WTC11 (cell line): ENCODE measurements around the gene CBFA2T3. TPM values are rescaled to one million over a fixed set of nuclear protein-coding genes. Genes with fewer than 3 reads are reported as not detected.
A peak's percentile ranks its signal among the peaks of the same experiment; 100 is the strongest.

Experiments used
- ATAC-seq: fragments of 200-7000 bp; cut with Tn5 transposase; 2 replicates; pipeline ENCODE4 v1.10.0; 2021; ENCODE audit warnings: mild to moderate bottlenecking, moderate library complexity
- CTCF ChIA-PET: fragments of 300-600 bp; sonication (Branson Sonifier 250); formaldehyde crosslinking; loops from one replicate; lab custom pipeline; 2021; ENCODE audit warnings: antibody characterized with exemption; lab: Charles Lee
- POLR2A ChIA-PET: fragments of 350-600 bp; sonication (Branson Sonifier 250); formaldehyde crosslinking; loops from one replicate; lab custom pipeline; 2021; ENCODE audit warnings: antibody characterized with exemption; lab: Charles Lee
- DNase-seq: peaks from one replicate; pipeline ENCODE4 v3.0.0; 2021; ENCODE audit warnings: low spot score
- H3K27ac Mint-ChIP-seq: 2 replicates; pipeline ENCODE4 v1.8.0; 2021; ENCODE audit warnings: mixed read lengths
- H3K27me3 Mint-ChIP-seq: 2 replicates; pipeline ENCODE4 v1.8.0; 2021; ENCODE audit warnings: low read depth, mild to moderate bottlenecking, moderate library complexity, mixed read lengths
- H3K36me3 Mint-ChIP-seq: 2 replicates; pipeline ENCODE4 v1.8.0; 2021; ENCODE audit warnings: mixed read lengths
- H3K4me1 Mint-ChIP-seq: 2 replicates; pipeline ENCODE4 v1.8.0; 2022; ENCODE audit warnings: mixed read lengths
- H3K4me3 Mint-ChIP-seq: 2 replicates; pipeline ENCODE4 v1.8.0; 2021; ENCODE audit warnings: mild to moderate bottlenecking, moderate library complexity, mixed read lengths
- H3K9me3 Mint-ChIP-seq: 2 replicates; pipeline ENCODE4 v1.8.0; 2021; ENCODE audit warnings: mixed read lengths
- GRHL2 ChIP-seq: fragments of 250-450 bp; sonication (Bioruptor Pico); IDR thresholded peaks from 2 replicates; pipeline ENCODE4 v1.8.0; 2022; ENCODE audit warnings: mild to moderate bottlenecking, moderate library complexity; ENCODE audit not compliant: insufficient replicate concordance, severe bottlenecking
- GTF2I ChIP-seq: fragments of 250-450 bp; sonication (Bioruptor Pico); conservative IDR thresholded peaks from 2 replicates; pipeline ENCODE4 v1.4.0; 2021; ENCODE audit warnings: mild to moderate bottlenecking
- KAT7 ChIP-seq: sonication (generic); formaldehyde crosslinking; IDR thresholded peaks from 2 replicates; pipeline ENCODE4 v1.8.1; 2023; ENCODE audit warnings: missing genetic modification reagents, mild to moderate bottlenecking, borderline replicate concordance
- MYBL2 ChIP-seq: sonication (generic); formaldehyde crosslinking; IDR thresholded peaks from 2 replicates; pipeline ENCODE4 v1.8.1; 2023; ENCODE audit warnings: mild to moderate bottlenecking, moderate library complexity, missing genetic modification reagents
- NFATC4 ChIP-seq: fragments of 250-450 bp; sonication (Bioruptor Pico); IDR thresholded peaks from 2 replicates; pipeline ENCODE4 v1.9.0; 2021; ENCODE audit warnings: mild to moderate bottlenecking
- RELA ChIP-seq: sonication (generic); formaldehyde crosslinking; IDR thresholded peaks from 2 replicates; pipeline ENCODE4 v1.8.1; 2022; ENCODE audit warnings: missing genetic modification reagents, mild to moderate bottlenecking, borderline replicate concordance
- RORB ChIP-seq: fragments of 250-450 bp; sonication (Bioruptor Pico); IDR thresholded peaks from 2 replicates; pipeline ENCODE4 v1.9.0; 2021; ENCODE audit warnings: mild to moderate bottlenecking
- SMAD3 ChIP-seq: sonication (generic); formaldehyde crosslinking; IDR thresholded peaks from 2 replicates; pipeline ENCODE4 v1.8.0; 2022; ENCODE audit warnings: missing genetic modification reagents, mild to moderate bottlenecking, borderline replicate concordance
- TEAD1 ChIP-seq: sonication (generic); formaldehyde crosslinking; IDR thresholded peaks from 2 replicates; pipeline ENCODE4 v1.8.0; 2022; ENCODE audit warnings: mild to moderate bottlenecking, missing genetic modification reagents
- ZNF219 ChIP-seq: sonication (generic); formaldehyde crosslinking; IDR thresholded peaks from 2 replicates; pipeline ENCODE4 v1.8.0; 2023; ENCODE audit warnings: missing genetic modification reagents, mild to moderate bottlenecking, borderline replicate concordance
- ZNF396 ChIP-seq: fragments of 250-450 bp; sonication (Bioruptor Pico); IDR thresholded peaks from 2 replicates; pipeline ENCODE4 v1.8.0; 2021; ENCODE audit warnings: mild to moderate bottlenecking, moderate library complexity, borderline replicate concordance
- ZNF671 ChIP-seq: fragments of 250-450 bp; sonication (Bioruptor Pico); IDR thresholded peaks from 2 replicates; pipeline ENCODE4 v1.8.0; 2021; ENCODE audit warnings: mild to moderate bottlenecking
- total RNA-seq: library from RNA; stranded (reverse); gene quantifications from 3 replicates; pipeline ENCODE4 v1.2.3, GENCODE V29; 2021
- TF ChIP-seq, protein P1 (sequence below): sonication (generic); formaldehyde crosslinking; IDR thresholded peaks from 2 replicates; pipeline ENCODE4 v1.8.0; 2022; ENCODE audit warnings: mild to moderate bottlenecking, missing genetic modification reagents
- TF ChIP-seq, protein P2 (sequence below): sonication (generic); formaldehyde crosslinking; IDR thresholded peaks from 2 replicates; pipeline ENCODE4 v1.8.1; 2023; ENCODE audit warnings: mild to moderate bottlenecking, missing genetic modification reagents, moderate library complexity
- TF ChIP-seq, protein P3 (sequence below): sonication (generic); formaldehyde crosslinking; IDR thresholded peaks from 2 replicates; pipeline ENCODE4 v1.8.1; 2023; ENCODE audit warnings: mild to moderate bottlenecking, missing genetic modification reagents
- TF ChIP-seq, protein P4 (sequence below): sonication (generic); formaldehyde crosslinking; IDR thresholded peaks from 2 replicates; pipeline ENCODE4 v1.8.1; 2022; ENCODE audit warnings: low read depth, mild to moderate bottlenecking, moderate library complexity, missing genetic modification reagents, borderline replicate concordance
- TF ChIP-seq, protein P5 (sequence below): sonication (generic); formaldehyde crosslinking; IDR thresholded peaks from 2 replicates; pipeline ENCODE4 v1.8.1; 2023; ENCODE audit warnings: mild to moderate bottlenecking, missing genetic modification reagents
- TF ChIP-seq, protein P6 (sequence below): sonication (generic); formaldehyde crosslinking; IDR thresholded peaks from 2 replicates; pipeline ENCODE4 v1.8.1; 2022; ENCODE audit warnings: low read depth, missing genetic modification reagents, borderline replicate concordance
- TF ChIP-seq, protein P7 (sequence below): sonication (generic); formaldehyde crosslinking; IDR thresholded peaks from 2 replicates; pipeline ENCODE4 v1.8.0; 2022; ENCODE audit warnings: mild to moderate bottlenecking, missing genetic modification reagents
- TF ChIP-seq, protein P8 (sequence below): fragments of 250-450 bp; sonication (Bioruptor Pico); IDR thresholded peaks from 2 replicates; pipeline ENCODE4 v1.9.0; 2021; ENCODE audit warnings: mild to moderate bottlenecking, borderline replicate concordance

CBFA2T3 gene
- total RNA-seq, 1 experiment from 2014 or later = 2.6 TPM

DNA sequence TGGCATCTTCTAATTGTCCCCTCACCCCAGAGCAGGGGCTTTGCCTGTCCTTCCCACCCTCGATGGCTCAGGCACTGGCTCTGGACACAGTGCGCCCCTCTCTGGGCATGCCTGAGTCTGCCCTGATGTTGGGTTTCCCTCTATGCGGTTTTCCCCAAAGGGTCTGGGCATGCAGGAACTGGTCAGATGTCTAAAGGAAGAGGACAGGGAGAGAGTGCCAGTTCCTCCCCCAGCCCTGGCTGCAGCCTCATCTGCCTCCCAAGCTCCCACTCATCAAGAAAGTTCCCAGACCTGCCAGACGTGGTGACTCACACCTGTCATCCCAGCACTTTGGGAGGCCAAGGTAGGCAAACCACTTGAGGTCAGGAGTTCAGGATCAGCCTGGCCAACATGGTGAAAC, 69.2 kb downstream of the CBFA2T3 start:
- ATAC-seq = no peak
- Mint-ChIP-seq H3K4me1 (peaks cover 2% of the 10 kb centered on the region; the same call in 1 of the 2 replicates), H3K9me3 (no peaks in the 10 kb centered on the region)
- TF ChIP-seq GTF2I (no peak), RELA (no peak), ZNF396 (CRISPR knock-in tag) (no peak), ZNF671 (CRISPR knock-in tag) (no peak), ZNF219 (CRISPR knock-in tag) (no peak), KAT7 (CRISPR knock-in tag) (no peak), MYBL2 (CRISPR knock-in tag) (no peak), NFATC4 (CRISPR knock-in tag) (no peak), GRHL2 (CRISPR knock-in tag) (no peak), SMAD3 (CRISPR knock-in tag) (no peak), TEAD1 (CRISPR knock-in tag) (no peak), RORB (no peak)
- TF ChIP-seq, protein P1, sequence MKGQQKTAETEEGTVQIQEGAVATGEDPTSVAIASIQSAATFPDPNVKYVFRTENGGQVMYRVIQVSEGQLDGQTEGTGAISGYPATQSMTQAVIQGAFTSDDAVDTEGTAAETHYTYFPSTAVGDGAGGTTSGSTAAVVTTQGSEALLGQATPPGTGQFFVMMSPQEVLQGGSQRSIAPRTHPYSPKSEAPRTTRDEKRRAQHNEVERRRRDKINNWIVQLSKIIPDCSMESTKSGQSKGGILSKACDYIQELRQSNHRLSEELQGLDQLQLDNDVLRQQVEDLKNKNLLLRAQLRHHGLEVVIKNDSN (CRISPR knock-in tag) = no peak
- TF ChIP-seq, protein P2, sequence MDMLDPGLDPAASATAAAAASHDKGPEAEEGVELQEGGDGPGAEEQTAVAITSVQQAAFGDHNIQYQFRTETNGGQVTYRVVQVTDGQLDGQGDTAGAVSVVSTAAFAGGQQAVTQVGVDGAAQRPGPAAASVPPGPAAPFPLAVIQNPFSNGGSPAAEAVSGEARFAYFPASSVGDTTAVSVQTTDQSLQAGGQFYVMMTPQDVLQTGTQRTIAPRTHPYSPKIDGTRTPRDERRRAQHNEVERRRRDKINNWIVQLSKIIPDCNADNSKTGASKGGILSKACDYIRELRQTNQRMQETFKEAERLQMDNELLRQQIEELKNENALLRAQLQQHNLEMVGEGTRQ = no peak
- TF ChIP-seq, protein P3, sequence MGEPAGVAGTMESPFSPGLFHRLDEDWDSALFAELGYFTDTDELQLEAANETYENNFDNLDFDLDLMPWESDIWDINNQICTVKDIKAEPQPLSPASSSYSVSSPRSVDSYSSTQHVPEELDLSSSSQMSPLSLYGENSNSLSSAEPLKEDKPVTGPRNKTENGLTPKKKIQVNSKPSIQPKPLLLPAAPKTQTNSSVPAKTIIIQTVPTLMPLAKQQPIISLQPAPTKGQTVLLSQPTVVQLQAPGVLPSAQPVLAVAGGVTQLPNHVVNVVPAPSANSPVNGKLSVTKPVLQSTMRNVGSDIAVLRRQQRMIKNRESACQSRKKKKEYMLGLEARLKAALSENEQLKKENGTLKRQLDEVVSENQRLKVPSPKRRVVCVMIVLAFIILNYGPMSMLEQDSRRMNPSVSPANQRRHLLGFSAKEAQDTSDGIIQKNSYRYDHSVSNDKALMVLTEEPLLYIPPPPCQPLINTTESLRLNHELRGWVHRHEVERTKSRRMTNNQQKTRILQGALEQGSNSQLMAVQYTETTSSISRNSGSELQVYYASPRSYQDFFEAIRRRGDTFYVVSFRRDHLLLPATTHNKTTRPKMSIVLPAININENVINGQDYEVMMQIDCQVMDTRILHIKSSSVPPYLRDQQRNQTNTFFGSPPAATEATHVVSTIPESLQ (CRISPR knock-in tag) = no peak
- TF ChIP-seq, protein P4, sequence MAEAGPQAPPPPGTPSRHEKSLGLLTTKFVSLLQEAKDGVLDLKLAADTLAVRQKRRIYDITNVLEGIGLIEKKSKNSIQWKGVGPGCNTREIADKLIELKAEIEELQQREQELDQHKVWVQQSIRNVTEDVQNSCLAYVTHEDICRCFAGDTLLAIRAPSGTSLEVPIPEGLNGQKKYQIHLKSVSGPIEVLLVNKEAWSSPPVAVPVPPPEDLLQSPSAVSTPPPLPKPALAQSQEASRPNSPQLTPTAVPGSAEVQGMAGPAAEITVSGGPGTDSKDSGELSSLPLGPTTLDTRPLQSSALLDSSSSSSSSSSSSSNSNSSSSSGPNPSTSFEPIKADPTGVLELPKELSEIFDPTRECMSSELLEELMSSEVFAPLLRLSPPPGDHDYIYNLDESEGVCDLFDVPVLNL (CRISPR knock-in tag) = no peak
- TF ChIP-seq, protein P5, sequence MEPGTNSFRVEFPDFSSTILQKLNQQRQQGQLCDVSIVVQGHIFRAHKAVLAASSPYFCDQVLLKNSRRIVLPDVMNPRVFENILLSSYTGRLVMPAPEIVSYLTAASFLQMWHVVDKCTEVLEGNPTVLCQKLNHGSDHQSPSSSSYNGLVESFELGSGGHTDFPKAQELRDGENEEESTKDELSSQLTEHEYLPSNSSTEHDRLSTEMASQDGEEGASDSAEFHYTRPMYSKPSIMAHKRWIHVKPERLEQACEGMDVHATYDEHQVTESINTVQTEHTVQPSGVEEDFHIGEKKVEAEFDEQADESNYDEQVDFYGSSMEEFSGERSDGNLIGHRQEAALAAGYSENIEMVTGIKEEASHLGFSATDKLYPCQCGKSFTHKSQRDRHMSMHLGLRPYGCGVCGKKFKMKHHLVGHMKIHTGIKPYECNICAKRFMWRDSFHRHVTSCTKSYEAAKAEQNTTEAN (CRISPR knock-in tag) = no peak
- TF ChIP-seq, protein P6, sequence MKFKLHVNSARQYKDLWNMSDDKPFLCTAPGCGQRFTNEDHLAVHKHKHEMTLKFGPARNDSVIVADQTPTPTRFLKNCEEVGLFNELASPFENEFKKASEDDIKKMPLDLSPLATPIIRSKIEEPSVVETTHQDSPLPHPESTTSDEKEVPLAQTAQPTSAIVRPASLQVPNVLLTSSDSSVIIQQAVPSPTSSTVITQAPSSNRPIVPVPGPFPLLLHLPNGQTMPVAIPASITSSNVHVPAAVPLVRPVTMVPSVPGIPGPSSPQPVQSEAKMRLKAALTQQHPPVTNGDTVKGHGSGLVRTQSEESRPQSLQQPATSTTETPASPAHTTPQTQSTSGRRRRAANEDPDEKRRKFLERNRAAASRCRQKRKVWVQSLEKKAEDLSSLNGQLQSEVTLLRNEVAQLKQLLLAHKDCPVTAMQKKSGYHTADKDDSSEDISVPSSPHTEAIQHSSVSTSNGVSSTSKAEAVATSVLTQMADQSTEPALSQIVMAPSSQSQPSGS (CRISPR knock-in tag) = no peak
- TF ChIP-seq, protein P7, sequence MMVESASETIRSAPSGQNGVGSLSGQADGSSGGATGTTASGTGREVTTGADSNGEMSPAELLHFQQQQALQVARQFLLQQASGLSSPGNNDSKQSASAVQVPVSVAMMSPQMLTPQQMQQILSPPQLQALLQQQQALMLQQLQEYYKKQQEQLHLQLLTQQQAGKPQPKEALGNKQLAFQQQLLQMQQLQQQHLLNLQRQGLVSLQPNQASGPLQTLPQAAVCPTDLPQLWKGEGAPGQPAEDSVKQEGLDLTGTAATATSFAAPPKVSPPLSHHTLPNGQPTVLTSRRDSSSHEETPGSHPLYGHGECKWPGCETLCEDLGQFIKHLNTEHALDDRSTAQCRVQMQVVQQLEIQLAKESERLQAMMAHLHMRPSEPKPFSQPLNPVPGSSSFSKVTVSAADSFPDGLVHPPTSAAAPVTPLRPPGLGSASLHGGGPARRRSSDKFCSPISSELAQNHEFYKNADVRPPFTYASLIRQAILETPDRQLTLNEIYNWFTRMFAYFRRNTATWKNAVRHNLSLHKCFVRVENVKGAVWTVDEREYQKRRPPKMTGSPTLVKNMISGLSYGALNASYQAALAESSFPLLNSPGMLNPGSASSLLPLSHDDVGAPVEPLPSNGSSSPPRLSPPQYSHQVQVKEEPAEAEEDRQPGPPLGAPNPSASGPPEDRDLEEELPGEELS = no peak
- TF ChIP-seq, protein P8, sequence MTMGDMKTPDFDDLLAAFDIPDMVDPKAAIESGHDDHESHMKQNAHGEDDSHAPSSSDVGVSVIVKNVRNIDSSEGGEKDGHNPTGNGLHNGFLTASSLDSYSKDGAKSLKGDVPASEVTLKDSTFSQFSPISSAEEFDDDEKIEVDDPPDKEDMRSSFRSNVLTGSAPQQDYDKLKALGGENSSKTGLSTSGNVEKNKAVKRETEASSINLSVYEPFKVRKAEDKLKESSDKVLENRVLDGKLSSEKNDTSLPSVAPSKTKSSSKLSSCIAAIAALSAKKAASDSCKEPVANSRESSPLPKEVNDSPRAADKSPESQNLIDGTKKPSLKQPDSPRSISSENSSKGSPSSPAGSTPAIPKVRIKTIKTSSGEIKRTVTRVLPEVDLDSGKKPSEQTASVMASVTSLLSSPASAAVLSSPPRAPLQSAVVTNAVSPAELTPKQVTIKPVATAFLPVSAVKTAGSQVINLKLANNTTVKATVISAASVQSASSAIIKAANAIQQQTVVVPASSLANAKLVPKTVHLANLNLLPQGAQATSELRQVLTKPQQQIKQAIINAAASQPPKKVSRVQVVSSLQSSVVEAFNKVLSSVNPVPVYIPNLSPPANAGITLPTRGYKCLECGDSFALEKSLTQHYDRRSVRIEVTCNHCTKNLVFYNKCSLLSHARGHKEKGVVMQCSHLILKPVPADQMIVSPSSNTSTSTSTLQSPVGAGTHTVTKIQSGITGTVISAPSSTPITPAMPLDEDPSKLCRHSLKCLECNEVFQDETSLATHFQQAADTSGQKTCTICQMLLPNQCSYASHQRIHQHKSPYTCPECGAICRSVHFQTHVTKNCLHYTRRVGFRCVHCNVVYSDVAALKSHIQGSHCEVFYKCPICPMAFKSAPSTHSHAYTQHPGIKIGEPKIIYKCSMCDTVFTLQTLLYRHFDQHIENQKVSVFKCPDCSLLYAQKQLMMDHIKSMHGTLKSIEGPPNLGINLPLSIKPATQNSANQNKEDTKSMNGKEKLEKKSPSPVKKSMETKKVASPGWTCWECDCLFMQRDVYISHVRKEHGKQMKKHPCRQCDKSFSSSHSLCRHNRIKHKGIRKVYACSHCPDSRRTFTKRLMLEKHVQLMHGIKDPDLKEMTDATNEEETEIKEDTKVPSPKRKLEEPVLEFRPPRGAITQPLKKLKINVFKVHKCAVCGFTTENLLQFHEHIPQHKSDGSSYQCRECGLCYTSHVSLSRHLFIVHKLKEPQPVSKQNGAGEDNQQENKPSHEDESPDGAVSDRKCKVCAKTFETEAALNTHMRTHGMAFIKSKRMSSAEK (CRISPR knock-in tag) = no peak
- TF ChIP-seq, all 79 proteins: peak for 0
- Mint-ChIP-seq H3K36me3 (no peaks in the 10 kb centered on the region), H3K27ac (peak overlapping the region; percentile 87), H3K4me3 (no peak overlapping the region), H3K27me3 (no peaks in the 10 kb centered on the region)
- DNase-seq = no peak
- ChIA-PET CTCF (interaction anchor here (0.7 kb wide), 1 partner anchor 82 kb away, joined by 5 read pairs; no protein-coding TSS in a partner anchor), POLR2A (no interaction called here)
